K562 (cell line): ENCODE results near the gene SPATC1L. TPM values are rescaled to one million over a fixed set of nuclear protein-coding genes. Genes with fewer than 3 reads are reported as not detected.

Experiments used
- CGGBP1 ChIP-seq: fragments of 250-450 bp; sonication (Bioruptor Pico); IDR thresholded peaks from 2 replicates; pipeline ENCODE4 v1.9.0; 2021; ENCODE audit warnings: mild to moderate bottlenecking
- E2F1 ChIP-seq: sonication (generic); formaldehyde crosslinking; IDR thresholded peaks from 2 replicates; pipeline ENCODE4 v1.8.1; 2023; ENCODE audit warnings: mild to moderate bottlenecking, missing genetic modification reagents, moderate library complexity
- E2F3 ChIP-seq: fragments of 250-450 bp; sonication (Bioruptor Pico); IDR thresholded peaks from 2 replicates; pipeline ENCODE4 v1.4.0; 2020; ENCODE audit warnings: mild to moderate bottlenecking
- KAT2B ChIP-seq: IDR thresholded peaks from one replicate; pipeline ENCODE4 v1.6.1; 2012; ENCODE audit warnings: low read depth, mild to moderate bottlenecking, control low read depth, inconsistent platforms, low read length, moderate library complexity
- LCOR ChIP-seq: sonication (generic); formaldehyde crosslinking; IDR thresholded peaks from 2 replicates; pipeline ENCODE4 v1.8.0; 2022; ENCODE audit warnings: mild to moderate bottlenecking, missing genetic modification reagents
- RBM15 ChIP-seq: fragments of 200-400 bp; formaldehyde crosslinking; IDR thresholded peaks from 2 replicates; pipeline ENCODE4 v1.6.1; 2018; ENCODE audit warnings: mild to moderate bottlenecking, low read length, moderate library complexity; ENCODE audit not compliant: insufficient read depth
- TAF9B ChIP-seq: fragments of 450-650 bp; IDR thresholded peaks from 2 replicates; pipeline ENCODE4 v1.6.1; 2018; ENCODE audit warnings: mild to moderate bottlenecking; ENCODE audit not compliant: partially characterized antibody
- THRAP3 ChIP-seq: fragments of 450-650 bp; IDR thresholded peaks from 2 replicates; pipeline ENCODE4 v1.6.1; 2016; ENCODE audit warnings: mild to moderate bottlenecking, inconsistent platforms, borderline replicate concordance
- ZZZ3 ChIP-seq: fragments of 450-650 bp; IDR thresholded peaks from 2 replicates; pipeline ENCODE4 v1.6.1; 2016; ENCODE audit warnings: antibody characterized with exemption, mild to moderate bottlenecking, moderate library complexity
- polyA plus RNA-seq, 8 experiments: library from polyadenylated mRNA; depleted of rRNA in 4 of 8; stranded (reverse) in 5 of 8; unstranded in 3 of 8; fragments of >200 nt; fragmentation: Nextera tagmentation in 2 of 8; fragmentation: Illumina TruSeq in 1 of 8; extraction: Ambion mirVana in 2 of 8; extraction: Trizol in 1 of 8; gene quantifications; 2 replicates each; pipeline versions ENCODE4 v1.2.1 to v1.2.3, GENCODE V29; 2011 to 2014; ENCODE audit warnings: inconsistent platforms in 1 of 8, missing spikeins in 1 of 8
- total RNA-seq, 7 experiments: library from RNA; depleted of rRNA in 6 of 7; stranded (reverse); fragments of >200 nt in 6 of 7; fragmentation: Illumina TruSeq in 2 of 7; extraction: Trizol in 2 of 7; gene quantifications; 2 replicates each; pipeline versions ENCODE4 v1.2.1 to v1.2.3, GENCODE V29; 2011 to 2021; ENCODE audit warnings: low replicate concordance in 1 of 7
- TF ChIP-seq, protein P1 (sequence below): fragments of 250-450 bp; sonication (Bioruptor Pico); IDR thresholded peaks from 2 replicates; pipeline ENCODE4 v1.5.0; 2021

SPATC1L gene
- total and polyA plus RNA-seq, 9 of the 15 experiments (the other 6 are each of a cell fraction or from before 2014, with no cell fraction given) = 0.14 to 121 (median 34.0) TPM; not detected in 1

DNA sequence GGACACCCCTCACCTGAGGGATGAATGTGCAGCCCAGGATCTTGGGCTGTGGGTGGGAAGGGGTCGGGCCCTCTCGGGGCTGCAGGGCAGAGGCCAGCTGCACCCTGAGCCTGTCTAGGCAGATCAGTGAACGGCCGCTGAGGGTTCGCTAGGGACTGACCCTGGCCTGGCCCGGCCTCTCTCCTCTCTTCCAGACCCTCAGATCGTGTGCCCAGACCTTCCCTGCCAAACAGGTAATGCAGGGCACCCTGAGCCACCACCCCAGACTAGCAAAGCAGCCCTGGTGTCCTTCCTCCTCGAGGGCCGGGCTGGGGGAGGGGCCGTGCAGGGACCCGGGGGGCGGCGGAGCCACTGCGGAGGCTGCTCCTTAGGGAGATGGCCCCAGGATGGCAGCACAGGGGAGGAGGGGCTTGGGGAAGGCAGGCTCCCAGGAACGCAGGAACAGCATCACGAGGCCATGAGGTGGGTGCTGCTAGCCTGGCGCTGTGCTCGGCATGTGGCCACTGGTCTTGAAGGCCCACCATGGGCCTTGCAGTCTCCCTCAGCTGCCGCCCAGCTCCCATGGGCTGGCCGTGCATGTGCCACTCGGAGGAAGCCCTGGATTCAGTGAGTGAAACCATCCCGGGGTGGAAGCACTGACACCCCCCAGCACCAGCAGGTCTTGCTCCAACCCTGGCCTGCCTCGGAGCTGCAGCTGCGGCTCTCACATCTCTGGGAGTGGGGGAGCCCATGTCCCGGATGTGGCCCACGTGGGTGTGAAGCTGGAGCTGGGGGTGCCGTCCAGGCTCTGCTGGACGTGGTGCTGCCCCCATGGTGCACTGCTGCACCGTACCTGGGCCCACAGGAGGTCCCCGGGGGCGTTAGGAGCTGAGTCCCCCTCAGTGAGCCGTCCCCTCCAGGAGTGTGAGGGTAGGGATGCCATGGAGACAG is 57.7 kb downstream of the SPATC1L start (continued):
- no peak for TF ChIP-seq E2F1 (CRISPR knock-in tag)
- no peak for TF ChIP-seq ZZZ3
- TF ChIP-seq LCOR (CRISPR knock-in tag) = no peak
- no peak for TF ChIP-seq THRAP3
- no peak for TF ChIP-seq KAT2B
- TF ChIP-seq E2F3 (CRISPR knock-in tag) = no peak
- no peak for TF ChIP-seq CGGBP1 (CRISPR knock-in tag)
- TF ChIP-seq, protein P1, sequence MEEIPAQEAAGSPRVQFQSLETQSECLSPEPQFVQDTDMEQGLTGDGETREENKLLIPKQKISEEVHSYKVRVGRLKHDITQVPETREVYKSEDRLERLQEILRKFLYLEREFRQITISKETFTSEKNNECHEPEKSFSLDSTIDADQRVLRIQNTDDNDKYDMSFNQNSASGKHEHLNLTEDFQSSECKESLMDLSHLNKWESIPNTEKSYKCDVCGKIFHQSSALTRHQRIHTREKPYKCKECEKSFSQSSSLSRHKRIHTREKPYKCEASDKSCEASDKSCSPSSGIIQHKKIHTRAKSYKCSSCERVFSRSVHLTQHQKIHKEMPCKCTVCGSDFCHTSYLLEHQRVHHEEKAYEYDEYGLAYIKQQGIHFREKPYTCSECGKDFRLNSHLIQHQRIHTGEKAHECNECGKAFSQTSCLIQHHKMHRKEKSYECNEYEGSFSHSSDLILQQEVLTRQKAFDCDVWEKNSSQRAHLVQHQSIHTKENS (CRISPR knock-in tag) = no peak
- no peak for TF ChIP-seq RBM15
- TF ChIP-seq TAF9B = no peak
